ENCODE measurements around the gene LTF. TPM values are rescaled to one million over a fixed set of nuclear protein-coding genes. Genes with fewer than 3 reads are reported as not detected.

LTF gene
- polyA plus RNA-seq, 4 donors = 1.5 to 2.9 (median 2.3) TPM

GRCh38 chr3:46470831-46471230 lies 6.1 kb upstream of the LTF start:
- no peak for DNase-seq (ENCODE audit: low read depth in 4 of 4, low spot score in 3 of 4)

- no peak for DNase-seq (ENCODE audit: low read depth in 4 of 4, low spot score in 3 of 4)
Observed at GRCh38 chr3:46469680-46470357, 5.1 kb upstream of the LTF start.

GRCh38 chr3:46468753-46469600 lies 4.3 kb upstream of the LTF start:
- DNase-seq (ENCODE audit: low read depth in 4 of 4, low spot score in 3 of 4) = no peak

GRCh38 chr3:46467562-46467961 lies 2.9 kb upstream of the LTF start:
- DNase-seq (ENCODE audit: low read depth in 4 of 4, low spot score in 3 of 4) = no peak

GRCh38 chr3:46466871-46467403 lies 2.2 kb upstream of the LTF start:
- no peak for DNase-seq (ENCODE audit: low read depth in 4 of 4, low spot score in 3 of 4)

- DNase-seq (ENCODE audit: low read depth in 4 of 4, low spot score in 3 of 4) = no peak
Observed at GRCh38 chr3:46466273-46466672, 1.6 kb upstream of the LTF start.

GRCh38 chr3:46465196-46465520 lies 453 bp upstream of the LTF start:
- DNase-seq (ENCODE audit: low read depth in 4 of 4, low spot score in 3 of 4) = no peak

GRCh38 chr3:46463868-46464241 lies 850 bp downstream of the LTF start:
- no peak for DNase-seq (ENCODE audit: low read depth in 4 of 4, low spot score in 3 of 4)

GRCh38 chr3:46463120-46463867 lies 1.4 kb downstream of the LTF start:
- DNase-seq (ENCODE audit: low read depth in 4 of 4, low spot score in 3 of 4) = no peak

GRCh38 chr3:46462511-46462910 lies 2.2 kb downstream of the LTF start:
- no peak for DNase-seq (ENCODE audit: low read depth in 4 of 4, low spot score in 3 of 4)

- DNase-seq (ENCODE audit: low read depth in 4 of 4, low spot score in 3 of 4) = no peak
Observed at GRCh38 chr3:46462111-46462510, 2.6 kb downstream of the LTF start.

GRCh38 chr3:46460051-46460450 lies 4.7 kb downstream of the LTF start:
- DNase-seq (ENCODE audit: low read depth in 4 of 4, low spot score in 3 of 4) = no peak

- no peak for DNase-seq (ENCODE audit: low read depth in 4 of 4, low spot score in 3 of 4)
Observed at GRCh38 chr3:46456118-46456517, 8.6 kb downstream of the LTF start.

GRCh38 chr3:46455231-46456115 lies 9.2 kb downstream of the LTF start:
- DNase-seq (ENCODE audit: low read depth in 4 of 4, low spot score in 3 of 4) = no peak

- no peak for DNase-seq (ENCODE audit: low read depth in 4 of 4, low spot score in 3 of 4)
Observed at GRCh38 chr3:46454606-46455005, 10.1 kb downstream of the LTF start.

GRCh38 chr3:46454209-46454595 lies 10.5 kb downstream of the LTF start:
- DNase-seq (ENCODE audit: low read depth in 4 of 4, low spot score in 3 of 4) = no peak

- no peak for DNase-seq (ENCODE audit: low read depth in 4 of 4, low spot score in 3 of 4)
Observed at GRCh38 chr3:46453526-46454208, 11.0 kb downstream of the LTF start.

GRCh38 chr3:46449755-46450552 lies 14.8 kb downstream of the LTF start:
- no peak for DNase-seq (ENCODE audit: low read depth in 4 of 4, low spot score in 3 of 4)

- DNase-seq (ENCODE audit: low read depth in 4 of 4, low spot score in 3 of 4) = no peak
Observed at GRCh38 chr3:46448721-46449120, 16.0 kb downstream of the LTF start.
